Kidney epithelial cell (primary cell): ENCODE results near the gene MAZ. TPM values are rescaled to one million over a fixed set of nuclear protein-coding genes. Genes with fewer than 3 reads are reported as not detected.
"Not testable (repeated sequence)": the region's sequence is repeated elsewhere in the genome, so short reads cannot be mapped to it uniquely, and the experiment has no call there.

ENCODE experiments used
- DNase-seq: peaks from one replicate; pipeline ENCODE4 v3.0.0-alpha.2; 2010; ENCODE audit warnings: low read depth
- H3K27me3 ChIP-seq: 2 replicates; pipeline ENCODE4 v1.6.0; 2011; ENCODE audit warnings: low read length; ENCODE audit not compliant: control insufficient read depth, insufficient read depth
- H3K36me3 ChIP-seq: 2 replicates; pipeline ENCODE4 v1.5.1; 2011; ENCODE audit warnings: low read length; ENCODE audit not compliant: control insufficient read depth, insufficient read depth
- H3K4me3 ChIP-seq: 2 replicates; pipeline ENCODE4 v1.5.1; 2011; ENCODE audit warnings: low read depth, mild to moderate bottlenecking, control low read depth, low read length
- total RNA-seq: library from RNA; depleted of rRNA; stranded (reverse); fragments of >200 nt; gene quantifications from 2 replicates; pipeline ENCODE4 v1.2.3, GENCODE V29; 2015
- TF ChIP-seq, protein P1 (sequence below): IDR thresholded peaks from 2 replicates; pipeline ENCODE4 v1.5.1; 2011; ENCODE audit warnings: mild to moderate bottlenecking, moderate library complexity, low read length, control low read depth, inconsistent platforms; ENCODE audit not compliant: insufficient read depth, poor library complexity, severe bottlenecking

MAZ gene
- 164 and 200 TPM in 2 replicates for total RNA-seq

DNA sequence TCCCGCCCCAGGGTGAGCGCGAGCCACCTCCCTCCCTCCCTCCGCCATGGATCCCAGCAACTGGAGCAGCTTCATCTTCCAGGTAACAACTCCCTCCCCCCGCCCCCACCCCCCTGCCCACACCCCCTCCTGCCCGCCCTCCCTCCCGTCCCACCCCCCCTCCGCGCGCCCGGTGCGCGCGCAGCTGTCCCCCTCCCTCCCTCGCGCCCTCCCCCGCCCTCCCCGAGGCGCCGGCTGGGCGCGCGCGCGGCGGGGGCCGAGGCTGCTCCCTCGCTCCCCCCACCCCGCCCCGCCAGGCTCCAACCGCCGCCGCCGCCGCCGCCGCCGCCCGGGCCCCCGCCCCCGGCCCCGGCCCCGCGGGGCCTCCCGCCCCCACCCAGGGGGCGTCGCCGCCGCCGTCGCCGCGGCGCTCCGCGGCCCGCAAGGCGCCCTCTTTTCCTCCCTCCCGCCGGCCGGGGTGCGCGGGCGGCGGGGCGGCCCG lies at the start of gene MAZ:
MAZ (plus strand) TSS at position 431 of the 481 bp plus-strand sequence. CDS start 173 bp downstream, outside the sequence.
- H3K4me3 ChIP-seq = peak within 1 kb of the TSS; percentile 66
- TF ChIP-seq, protein P1, sequence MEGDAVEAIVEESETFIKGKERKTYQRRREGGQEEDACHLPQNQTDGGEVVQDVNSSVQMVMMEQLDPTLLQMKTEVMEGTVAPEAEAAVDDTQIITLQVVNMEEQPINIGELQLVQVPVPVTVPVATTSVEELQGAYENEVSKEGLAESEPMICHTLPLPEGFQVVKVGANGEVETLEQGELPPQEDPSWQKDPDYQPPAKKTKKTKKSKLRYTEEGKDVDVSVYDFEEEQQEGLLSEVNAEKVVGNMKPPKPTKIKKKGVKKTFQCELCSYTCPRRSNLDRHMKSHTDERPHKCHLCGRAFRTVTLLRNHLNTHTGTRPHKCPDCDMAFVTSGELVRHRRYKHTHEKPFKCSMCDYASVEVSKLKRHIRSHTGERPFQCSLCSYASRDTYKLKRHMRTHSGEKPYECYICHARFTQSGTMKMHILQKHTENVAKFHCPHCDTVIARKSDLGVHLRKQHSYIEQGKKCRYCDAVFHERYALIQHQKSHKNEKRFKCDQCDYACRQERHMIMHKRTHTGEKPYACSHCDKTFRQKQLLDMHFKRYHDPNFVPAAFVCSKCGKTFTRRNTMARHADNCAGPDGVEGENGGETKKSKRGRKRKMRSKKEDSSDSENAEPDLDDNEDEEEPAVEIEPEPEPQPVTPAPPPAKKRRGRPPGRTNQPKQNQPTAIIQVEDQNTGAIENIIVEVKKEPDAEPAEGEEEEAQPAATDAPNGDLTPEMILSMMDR = no peak
- no peaks in the 10 kb centered on the region for H3K27me3 ChIP-seq
- DNase-seq = no peak
- peaks cover 5% of the 10 kb centered on the region for H3K36me3 ChIP-seq

DNA sequence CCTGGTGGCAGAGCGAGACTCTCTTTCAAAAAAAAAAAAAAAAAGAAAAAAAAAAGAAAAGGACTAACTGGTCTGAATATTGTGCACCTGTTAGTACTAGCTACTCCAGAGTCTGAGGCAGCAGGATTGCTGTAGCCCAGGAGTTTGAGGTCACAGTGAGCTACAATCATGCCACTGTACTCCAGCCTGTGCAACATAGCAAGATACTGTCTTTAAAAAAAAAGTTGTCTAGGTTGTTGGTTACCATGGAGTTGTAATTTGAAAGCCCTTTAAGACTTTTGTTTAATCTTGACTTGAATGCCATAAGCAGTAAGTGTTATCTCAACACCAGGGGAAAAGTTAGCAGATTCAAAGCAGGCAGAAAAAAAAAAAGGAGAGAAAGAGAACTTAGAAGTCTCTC lies 49.7 kb upstream of the MAZ start:
- H3K27me3 ChIP-seq = no peaks in the 10 kb centered on the region
- DNase-seq = no peak
- no peak overlapping the region for H3K4me3 ChIP-seq
- TF ChIP-seq, protein P1 = no peak
- no peaks in the 10 kb centered on the region for H3K36me3 ChIP-seq

DNA sequence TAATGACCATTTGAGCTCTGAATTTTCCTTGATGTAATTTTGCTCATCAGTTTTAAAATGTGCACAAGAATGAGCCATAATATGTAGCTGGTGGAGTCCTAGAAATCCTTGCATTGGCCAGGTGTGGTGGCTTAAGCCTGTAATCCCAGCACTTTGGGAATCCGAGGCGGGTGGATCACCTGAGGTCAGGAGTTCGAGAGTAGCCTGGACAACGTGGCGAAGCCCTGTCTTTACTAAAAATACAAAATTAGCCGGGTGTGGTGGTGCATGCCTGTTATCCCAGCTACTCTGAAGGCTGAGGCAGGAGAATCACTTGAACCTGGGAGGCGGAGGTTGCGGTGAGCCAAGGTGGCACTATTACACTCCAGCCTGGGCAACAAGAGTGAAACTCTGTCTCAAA lies 49.2 kb upstream of the MAZ start:
- DNase-seq, H3K36me3 ChIP-seq, H3K27me3 ChIP-seq, H3K4me3 ChIP-seq: not testable (repeated sequence)

DNA sequence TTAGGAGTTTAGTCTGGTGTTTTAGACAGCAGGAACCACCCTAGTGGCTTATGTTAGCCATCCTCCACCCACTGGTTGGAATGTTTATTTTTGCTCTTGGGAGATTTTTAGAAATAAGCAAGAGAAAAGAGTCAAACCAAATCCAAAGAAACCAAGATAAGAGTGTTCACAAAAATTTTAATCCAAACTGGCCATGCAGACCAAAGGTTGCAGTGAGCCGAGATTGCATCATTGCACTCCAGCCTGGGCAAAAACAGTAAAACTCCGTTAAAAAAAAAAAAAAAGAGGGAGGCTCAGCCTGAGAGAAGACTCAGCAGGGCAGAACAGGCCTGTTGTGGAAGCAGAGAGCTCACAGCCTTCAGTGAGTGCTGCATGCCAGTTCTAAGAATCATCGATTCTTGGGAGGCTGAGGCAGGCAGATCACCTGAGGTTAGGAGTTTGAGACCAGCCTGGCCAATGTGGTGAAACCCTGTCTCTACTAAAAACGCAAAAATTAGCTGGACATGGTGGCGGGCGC lies 48.3 kb upstream of the MAZ start:
- Histone ChIP-seq H3K27me3 (no peaks in the 10 kb centered on the region), H3K4me3 (no peak overlapping the region), H3K36me3 (no peaks in the 10 kb centered on the region)
- peak; percentile 37 for DNase-seq
- TF ChIP-seq, protein P1 = peak; percentile 5

DNA sequence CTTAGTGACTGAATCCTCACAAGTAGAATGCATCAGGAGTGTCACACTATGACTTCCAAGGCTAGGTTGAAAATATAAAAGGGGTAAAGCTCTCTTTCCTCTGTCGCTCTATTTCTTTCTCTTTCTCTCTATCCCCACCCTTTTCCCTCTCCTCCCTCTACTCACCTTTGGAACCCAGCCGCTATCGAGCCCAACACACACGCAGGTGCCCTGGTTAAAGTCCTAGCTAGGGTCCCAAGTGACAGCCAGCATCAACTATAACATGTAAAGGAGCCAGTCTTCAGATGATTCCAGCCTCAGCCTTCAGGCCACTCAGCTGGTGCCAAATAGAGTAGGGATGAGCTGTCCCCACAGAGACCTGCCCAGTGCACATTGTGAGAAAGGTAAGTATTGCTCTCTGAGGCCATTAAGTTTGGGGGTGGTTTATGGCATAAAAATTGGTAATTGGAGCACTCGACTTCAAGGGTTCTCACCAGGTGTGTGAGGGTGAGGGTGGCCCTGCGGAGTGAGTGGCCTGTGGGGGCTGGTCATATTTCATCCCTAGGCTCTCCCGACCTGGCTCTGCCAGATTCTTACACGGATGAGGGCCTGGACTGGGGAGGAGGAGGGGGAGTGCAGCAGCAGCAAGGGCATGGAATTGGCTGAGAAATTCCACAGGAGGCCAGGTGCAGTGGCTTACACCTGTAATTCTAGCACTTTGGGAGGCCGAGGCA lies 45.6 kb upstream of the MAZ start:
- Histone ChIP-seq H3K4me3 (no peak overlapping the region), H3K27me3 (peaks cover 2% of the 10 kb centered on the region), H3K36me3 (no peaks in the 10 kb centered on the region)
- DNase-seq = no peak
- TF ChIP-seq, protein P1 = no peak

DNA sequence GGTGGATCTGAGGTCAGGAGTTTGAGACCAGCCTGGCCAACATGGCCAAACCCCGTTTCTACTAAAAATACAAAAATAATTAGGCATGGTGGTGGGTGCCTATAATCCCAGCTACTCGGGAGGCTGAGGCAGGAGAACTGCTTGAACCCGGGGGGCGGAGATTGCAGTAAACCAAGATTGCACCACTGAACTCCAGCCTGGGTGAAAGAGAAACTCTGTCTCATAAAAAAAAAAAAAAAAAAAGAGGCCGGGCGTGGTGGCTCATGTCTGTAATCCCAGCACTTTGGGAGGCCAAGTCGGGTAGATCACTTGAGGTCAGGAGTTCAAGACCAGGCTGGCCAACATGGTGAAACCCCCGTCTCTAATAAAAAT lies 45.1 kb upstream of the MAZ start:
- H3K27me3 ChIP-seq, H3K4me3 ChIP-seq, H3K36me3 ChIP-seq, DNase-seq: not testable (repeated sequence)

DNA sequence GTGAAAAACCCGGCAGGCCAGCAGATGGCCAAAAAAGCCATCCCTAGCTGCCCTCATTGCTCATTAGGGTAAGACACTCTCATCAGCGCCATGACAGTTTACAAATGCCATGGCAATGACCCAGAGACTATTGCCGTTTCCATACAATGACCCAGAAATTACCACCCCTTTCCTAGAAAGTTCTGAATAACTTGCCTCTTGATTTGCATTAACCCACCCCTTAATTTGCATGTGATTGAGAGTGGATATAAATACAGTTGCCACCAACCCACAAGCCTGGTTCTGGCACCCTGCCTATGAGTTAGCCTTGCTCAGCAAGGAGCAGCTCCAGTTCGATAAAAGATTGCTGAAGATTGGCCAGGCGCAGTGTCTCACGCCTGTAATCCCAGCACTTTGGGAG lies 44.4 kb upstream of the MAZ start:
- DNase-seq = no peak
- TF ChIP-seq, protein P1 = no peak
- Histone ChIP-seq H3K4me3 (no peak overlapping the region), H3K27me3 (peaks cover 2% of the 10 kb centered on the region), H3K36me3 (no peaks in the 10 kb centered on the region)
